Hepatocyte (in vitro differentiated cells): ENCODE data around the gene SGO1.

Source experiments
- EZH2 ChIP-seq: fragments of 200-600 bp; sonication (generic); IDR thresholded peaks from 2 replicates; pipeline ENCODE4 v1.6.1; 2016; ENCODE audit warnings: antibody characterized with exemption, mild to moderate bottlenecking, borderline replicate concordance
- TF ChIP-seq, protein P1 (sequence below): fragments of 200-600 bp; sonication (generic); IDR thresholded peaks from 2 replicates; pipeline ENCODE4 v1.5.1; 2016; ENCODE audit warnings: antibody characterized with exemption, mild to moderate bottlenecking; ENCODE audit not compliant: poor library complexity

GRCh38 chr3:20173844-20174410 lies 12.1 kb downstream of the SGO1 start:
- TF ChIP-seq, protein P1, sequence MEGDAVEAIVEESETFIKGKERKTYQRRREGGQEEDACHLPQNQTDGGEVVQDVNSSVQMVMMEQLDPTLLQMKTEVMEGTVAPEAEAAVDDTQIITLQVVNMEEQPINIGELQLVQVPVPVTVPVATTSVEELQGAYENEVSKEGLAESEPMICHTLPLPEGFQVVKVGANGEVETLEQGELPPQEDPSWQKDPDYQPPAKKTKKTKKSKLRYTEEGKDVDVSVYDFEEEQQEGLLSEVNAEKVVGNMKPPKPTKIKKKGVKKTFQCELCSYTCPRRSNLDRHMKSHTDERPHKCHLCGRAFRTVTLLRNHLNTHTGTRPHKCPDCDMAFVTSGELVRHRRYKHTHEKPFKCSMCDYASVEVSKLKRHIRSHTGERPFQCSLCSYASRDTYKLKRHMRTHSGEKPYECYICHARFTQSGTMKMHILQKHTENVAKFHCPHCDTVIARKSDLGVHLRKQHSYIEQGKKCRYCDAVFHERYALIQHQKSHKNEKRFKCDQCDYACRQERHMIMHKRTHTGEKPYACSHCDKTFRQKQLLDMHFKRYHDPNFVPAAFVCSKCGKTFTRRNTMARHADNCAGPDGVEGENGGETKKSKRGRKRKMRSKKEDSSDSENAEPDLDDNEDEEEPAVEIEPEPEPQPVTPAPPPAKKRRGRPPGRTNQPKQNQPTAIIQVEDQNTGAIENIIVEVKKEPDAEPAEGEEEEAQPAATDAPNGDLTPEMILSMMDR = no peak
- no peak for TF ChIP-seq EZH2
